ENCODE measurements around the gene SLX9.

Gene SLX9

DNA sequence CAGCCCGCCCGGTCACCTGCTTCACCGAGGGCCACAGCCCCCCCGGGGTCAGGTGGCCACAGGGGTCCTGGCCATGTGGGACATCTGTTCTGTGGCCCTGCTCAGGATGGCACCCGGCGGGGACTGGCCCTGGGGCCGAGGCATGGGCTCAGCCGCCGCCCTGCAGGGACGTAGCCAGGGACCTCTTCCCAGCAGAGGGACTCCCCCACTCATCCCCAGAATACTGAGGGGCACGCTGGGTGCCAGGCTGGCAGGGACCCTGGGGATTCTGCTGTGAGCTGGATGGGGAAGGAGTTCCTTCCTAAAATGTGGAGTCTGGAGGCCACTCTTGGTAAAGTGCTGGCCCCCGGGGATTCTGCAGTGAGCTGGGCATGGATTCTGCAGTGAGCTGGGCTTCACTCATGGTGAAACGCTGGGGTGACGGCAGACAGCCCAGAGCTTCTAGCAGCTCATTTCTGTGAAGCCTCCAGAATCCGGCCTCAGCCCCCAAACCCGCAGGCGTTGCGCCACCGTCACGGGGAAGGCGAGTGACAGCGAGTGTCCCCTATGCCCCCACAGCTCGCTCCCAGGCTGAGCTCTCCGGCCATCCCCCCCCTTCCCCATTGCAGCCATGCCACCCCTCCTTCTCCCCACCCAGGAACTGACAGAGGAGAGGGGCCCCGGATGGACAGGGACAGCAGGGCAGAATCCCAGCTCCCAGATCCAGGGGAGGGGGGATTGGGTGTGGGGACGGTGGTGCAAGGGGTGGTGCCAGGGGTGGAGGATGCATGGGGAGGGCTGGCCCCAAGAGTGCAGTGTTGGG is 20.5 kb upstream of the SLX9 start:
- Histone ChIP-seq H3K4me3 (replicated peaks; ENCODE audit: insufficient read depth, low read length) (peak overlapping the region; percentile 81), H3K27ac (replicated peaks) (peak overlapping the region; percentile 89), H3K27me3 (ENCODE audit: insufficient read depth, poor library complexity, severe bottlenecking) (no peaks in the 10 kb centered on the region)
- DNase-seq (ENCODE audit: low read depth in 1 of 2, low spot score in 1 of 2) = peak; percentile 60 to 92
- no peak for TF ChIP-seq SPI1 (IDR thresholded peaks at IDR 0.05; ENCODE audit: borderline replicate concordance, low read depth)
- no peak for TF ChIP-seq GABPA (IDR thresholded peaks at IDR 0.05; ENCODE audit: low read depth)
- TF ChIP-seq, protein P1, sequence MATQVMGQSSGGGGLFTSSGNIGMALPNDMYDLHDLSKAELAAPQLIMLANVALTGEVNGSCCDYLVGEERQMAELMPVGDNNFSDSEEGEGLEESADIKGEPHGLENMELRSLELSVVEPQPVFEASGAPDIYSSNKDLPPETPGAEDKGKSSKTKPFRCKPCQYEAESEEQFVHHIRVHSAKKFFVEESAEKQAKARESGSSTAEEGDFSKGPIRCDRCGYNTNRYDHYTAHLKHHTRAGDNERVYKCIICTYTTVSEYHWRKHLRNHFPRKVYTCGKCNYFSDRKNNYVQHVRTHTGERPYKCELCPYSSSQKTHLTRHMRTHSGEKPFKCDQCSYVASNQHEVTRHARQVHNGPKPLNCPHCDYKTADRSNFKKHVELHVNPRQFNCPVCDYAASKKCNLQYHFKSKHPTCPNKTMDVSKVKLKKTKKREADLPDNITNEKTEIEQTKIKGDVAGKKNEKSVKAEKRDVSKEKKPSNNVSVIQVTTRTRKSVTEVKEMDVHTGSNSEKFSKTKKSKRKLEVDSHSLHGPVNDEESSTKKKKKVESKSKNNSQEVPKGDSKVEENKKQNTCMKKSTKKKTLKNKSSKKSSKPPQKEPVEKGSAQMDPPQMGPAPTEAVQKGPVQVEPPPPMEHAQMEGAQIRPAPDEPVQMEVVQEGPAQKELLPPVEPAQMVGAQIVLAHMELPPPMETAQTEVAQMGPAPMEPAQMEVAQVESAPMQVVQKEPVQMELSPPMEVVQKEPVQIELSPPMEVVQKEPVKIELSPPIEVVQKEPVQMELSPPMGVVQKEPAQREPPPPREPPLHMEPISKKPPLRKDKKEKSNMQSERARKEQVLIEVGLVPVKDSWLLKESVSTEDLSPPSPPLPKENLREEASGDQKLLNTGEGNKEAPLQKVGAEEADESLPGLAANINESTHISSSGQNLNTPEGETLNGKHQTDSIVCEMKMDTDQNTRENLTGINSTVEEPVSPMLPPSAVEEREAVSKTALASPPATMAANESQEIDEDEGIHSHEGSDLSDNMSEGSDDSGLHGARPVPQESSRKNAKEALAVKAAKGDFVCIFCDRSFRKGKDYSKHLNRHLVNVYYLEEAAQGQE (IDR thresholded peaks at IDR 0.05; ENCODE audit: insufficient replicate concordance, low read depth) = no peak
- TF ChIP-seq, protein P2, sequence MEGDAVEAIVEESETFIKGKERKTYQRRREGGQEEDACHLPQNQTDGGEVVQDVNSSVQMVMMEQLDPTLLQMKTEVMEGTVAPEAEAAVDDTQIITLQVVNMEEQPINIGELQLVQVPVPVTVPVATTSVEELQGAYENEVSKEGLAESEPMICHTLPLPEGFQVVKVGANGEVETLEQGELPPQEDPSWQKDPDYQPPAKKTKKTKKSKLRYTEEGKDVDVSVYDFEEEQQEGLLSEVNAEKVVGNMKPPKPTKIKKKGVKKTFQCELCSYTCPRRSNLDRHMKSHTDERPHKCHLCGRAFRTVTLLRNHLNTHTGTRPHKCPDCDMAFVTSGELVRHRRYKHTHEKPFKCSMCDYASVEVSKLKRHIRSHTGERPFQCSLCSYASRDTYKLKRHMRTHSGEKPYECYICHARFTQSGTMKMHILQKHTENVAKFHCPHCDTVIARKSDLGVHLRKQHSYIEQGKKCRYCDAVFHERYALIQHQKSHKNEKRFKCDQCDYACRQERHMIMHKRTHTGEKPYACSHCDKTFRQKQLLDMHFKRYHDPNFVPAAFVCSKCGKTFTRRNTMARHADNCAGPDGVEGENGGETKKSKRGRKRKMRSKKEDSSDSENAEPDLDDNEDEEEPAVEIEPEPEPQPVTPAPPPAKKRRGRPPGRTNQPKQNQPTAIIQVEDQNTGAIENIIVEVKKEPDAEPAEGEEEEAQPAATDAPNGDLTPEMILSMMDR (IDR thresholded peaks at IDR 0.05; ENCODE audit: insufficient read depth, low read length) = no peak
- no peak for TF ChIP-seq POLR2AphosphoS5 (IDR thresholded peaks at IDR 0.05; ENCODE audit: low read depth)

- Histone ChIP-seq H3K27me3 (ENCODE audit: insufficient read depth, poor library complexity, severe bottlenecking) (no peaks in the 10 kb centered on the region), H3K4me3 (replicated peaks; ENCODE audit: insufficient read depth, low read length) (peak overlapping the region; percentile 81), H3K27ac (replicated peaks) (peak overlapping the region; percentile 89)
- DNase-seq (ENCODE audit: low read depth in 1 of 2, low spot score in 1 of 2) = peak in 1 of 2 experiments; percentile 42
- TF ChIP-seq GABPA (IDR thresholded peaks at IDR 0.05; ENCODE audit: low read depth) (no peak), POLR2AphosphoS5 (IDR thresholded peaks at IDR 0.05; ENCODE audit: low read depth) (no peak), SPI1 (IDR thresholded peaks at IDR 0.05; ENCODE audit: borderline replicate concordance, low read depth) (no peak)
- TF ChIP-seq, protein P2 (IDR thresholded peaks at IDR 0.05; ENCODE audit: insufficient read depth, low read length) = no peak
- TF ChIP-seq, protein P1 (IDR thresholded peaks at IDR 0.05; ENCODE audit: insufficient replicate concordance, low read depth) = no peak
Measured at GRCh38 chr21:44919913-44920693, 19.7 kb upstream of the SLX9 start.

DNA sequence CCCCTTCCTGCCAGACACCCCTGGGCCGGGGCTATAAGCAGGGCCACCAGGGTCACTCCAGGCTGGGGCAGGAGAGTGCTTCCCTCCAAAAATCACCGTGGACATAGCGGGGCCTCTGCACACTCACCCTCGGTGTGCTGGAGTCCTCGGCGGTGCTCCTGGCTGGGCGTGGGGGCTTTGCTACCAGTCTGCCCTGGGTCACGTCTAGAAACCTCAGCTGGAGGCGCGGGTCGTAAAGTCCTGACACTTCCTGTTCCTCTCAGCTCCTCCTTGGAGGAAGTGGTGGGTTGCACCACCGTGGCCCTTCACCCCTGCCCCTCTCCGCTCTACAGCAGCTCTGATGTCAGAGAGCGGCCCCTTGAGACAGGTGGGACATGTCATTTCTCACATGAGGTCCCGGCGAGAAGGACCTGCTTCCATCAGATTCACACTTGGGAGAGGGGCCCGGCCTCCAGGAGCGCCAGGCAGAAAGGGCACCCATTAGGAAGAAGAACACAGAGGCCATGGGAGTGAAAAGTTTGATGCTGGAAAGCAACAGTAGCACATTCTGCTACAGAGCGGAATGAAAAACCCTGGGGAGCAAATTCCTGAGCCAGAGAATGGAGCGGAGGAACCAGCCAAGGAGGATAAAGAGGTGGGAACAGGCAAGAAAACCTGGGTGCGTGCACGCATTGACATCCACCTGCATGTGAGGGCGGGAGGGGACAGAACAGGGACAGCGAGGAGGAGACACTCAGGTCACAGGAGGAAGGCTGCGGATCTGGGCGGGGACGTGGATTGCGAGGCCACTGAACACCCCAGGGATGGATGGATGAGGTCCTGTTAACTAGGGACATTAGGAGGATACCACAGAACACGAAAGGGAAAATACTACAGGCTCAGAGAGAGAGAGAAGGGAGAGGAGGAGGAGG is 18.9 kb upstream of the SLX9 start, which contains the start of gene ITGB2:
Gene ITGB2, minus strand, starts transcription at position 206 of the 911 bp plus-strand sequence. CDS start 10,117 bp downstream, outside the sequence.
- DNase-seq (ENCODE audit: low read depth in 1 of 2, low spot score in 1 of 2) = peak; percentile 96 to 97
- Histone ChIP-seq H3K27me3 (ENCODE audit: insufficient read depth, poor library complexity, severe bottlenecking) (no peaks in the 10 kb centered on the region), H3K27ac (replicated peaks) (peak within 1 kb of the TSS; percentile 89), H3K4me3 (replicated peaks; ENCODE audit: insufficient read depth, low read length) (peak within 1 kb of the TSS; percentile 81)
- TF ChIP-seq, protein P1 (IDR thresholded peaks at IDR 0.05; ENCODE audit: insufficient replicate concordance, low read depth) = no peak
- TF ChIP-seq SPI1 (IDR thresholded peaks at IDR 0.05; ENCODE audit: borderline replicate concordance, low read depth) (peak; percentile 94), GABPA (IDR thresholded peaks at IDR 0.05; ENCODE audit: low read depth) (peak; percentile 65; the same call in 1 of the 2 replicates), POLR2AphosphoS5 (IDR thresholded peaks at IDR 0.05; ENCODE audit: low read depth) (peak; percentile 78)

All from HL-60 (cell line).